GM18870 (cell line): ENCODE results near the gene CRELD1.

Experiments used
- ATAC-seq: cut with Tn5 transposase; IDR thresholded peaks from one replicate; pipeline ENCODE4 v1.9.1; 2021; ENCODE audit warnings: moderate library complexity; ENCODE audit not compliant: unreplicated experiment

The CRELD1 gene

DNA sequence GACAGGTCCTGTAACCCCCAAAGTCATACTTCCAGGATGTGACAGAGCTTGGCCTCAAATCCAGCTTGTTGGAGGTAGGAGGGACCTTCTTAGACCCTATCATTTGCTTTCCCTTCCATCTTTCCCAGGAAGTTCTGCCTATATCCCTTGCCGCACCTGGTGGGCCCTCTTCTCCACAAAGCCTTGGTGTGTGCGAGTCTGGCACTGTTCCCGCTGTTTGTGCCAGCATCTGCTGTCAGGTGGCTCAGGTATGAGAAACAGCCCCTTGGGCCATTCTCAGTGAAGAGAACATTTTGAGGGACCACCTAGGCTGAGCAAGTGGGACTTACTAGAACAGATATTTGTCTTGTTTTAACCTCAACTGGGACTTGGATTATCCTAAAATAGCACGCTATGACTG, 29.7 kb upstream of the CRELD1 start:
- no peak for ATAC-seq

DNA sequence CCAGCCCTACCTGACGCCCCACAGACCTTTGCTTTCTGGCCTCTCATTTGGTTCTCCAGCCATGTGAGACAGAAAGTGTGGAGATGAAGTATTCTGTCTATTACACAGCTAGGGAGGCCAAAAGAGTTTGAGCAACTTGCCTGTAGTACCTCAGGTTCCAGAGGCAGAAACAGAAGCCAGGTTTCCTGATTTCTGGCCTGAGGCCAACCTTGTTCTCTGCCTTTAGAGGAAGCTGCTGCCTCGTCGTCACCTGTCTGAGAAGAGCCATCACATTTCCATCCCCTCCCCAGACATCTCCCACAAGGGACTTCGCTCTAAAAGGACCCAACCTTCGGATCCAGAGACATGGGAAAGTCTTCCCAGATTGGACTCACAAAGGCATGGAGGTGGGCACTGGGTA, 27.2 kb upstream of the CRELD1 start:
- ATAC-seq = no peak

DNA sequence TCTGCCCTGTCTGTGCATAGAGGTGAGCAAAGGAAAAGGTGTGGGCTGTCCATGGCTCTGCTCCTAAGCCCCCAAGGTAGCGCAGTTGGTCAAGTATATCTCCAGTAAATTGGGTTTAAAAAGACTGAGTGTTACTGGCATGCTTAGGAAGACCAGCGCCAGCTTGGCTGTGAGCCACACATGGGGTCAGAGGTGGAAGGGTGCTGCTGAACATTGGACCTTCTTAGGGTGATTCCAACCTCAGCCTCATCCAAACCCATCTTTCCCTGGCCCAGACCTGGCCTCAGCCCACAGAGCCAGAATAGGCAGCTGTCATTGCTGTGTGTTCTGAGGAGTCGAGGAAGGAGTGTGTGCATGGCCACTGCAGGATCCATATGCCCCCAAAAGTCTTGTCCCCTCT, 25.3 kb upstream of the CRELD1 start:
- no peak for ATAC-seq

DNA sequence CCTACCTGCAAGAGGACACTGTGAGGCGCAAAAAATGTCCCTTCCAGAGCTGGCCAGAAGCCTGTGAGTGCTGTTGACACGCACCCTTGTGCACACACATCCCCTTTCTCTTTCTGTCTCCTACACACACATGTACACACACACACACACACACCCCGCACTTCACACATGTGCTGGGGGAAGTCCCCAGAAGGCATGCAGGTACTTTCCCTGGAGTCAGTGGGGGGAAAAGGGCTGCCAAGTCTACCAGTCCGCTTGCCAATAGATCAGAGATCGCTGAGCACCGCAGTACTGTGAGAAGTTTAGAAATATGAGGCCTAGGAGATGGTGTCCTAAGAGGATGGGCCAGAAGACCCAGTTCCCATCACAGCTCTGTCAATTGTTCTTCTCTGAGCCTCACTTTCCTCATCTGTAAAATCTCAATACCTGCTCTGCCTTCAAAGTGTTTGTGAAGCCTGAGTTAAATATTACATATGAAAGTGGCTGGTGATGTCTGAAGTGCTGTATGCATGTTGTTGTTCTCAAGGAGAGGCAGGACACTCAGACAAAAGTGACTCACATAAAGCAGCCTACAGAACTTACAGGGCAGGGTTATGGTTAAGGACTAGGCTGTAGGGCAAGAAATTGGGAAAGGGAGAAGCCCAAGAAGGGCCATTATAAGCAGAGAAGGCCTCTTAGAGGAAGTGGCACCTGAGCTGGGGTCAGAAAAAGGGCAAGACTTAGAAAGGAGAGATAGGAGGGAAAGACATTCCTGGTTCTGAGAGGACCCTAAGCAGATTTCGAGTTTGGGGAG, 24.2 kb upstream of the CRELD1 start:
- no peak for ATAC-seq

DNA sequence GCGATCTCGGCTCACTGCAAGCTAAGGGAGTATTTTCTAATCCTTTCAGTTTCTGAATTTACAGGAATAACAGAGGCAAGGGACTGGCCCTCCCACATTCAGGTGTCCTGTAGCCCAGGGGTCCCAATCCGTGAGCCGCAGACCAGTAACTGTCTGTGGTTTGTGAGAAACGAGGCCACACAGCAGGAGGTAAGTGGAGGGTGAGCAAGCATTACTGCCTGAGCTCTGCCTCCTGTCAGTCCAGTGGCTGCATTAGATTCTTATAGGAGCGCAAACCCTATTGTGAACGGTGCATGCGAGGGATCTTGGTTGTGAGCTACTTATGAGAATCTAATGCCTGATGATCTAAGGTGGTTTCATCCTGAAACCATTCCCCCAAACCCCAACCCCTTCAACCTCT, 21.8 kb upstream of the CRELD1 start:
- no peak for ATAC-seq

DNA sequence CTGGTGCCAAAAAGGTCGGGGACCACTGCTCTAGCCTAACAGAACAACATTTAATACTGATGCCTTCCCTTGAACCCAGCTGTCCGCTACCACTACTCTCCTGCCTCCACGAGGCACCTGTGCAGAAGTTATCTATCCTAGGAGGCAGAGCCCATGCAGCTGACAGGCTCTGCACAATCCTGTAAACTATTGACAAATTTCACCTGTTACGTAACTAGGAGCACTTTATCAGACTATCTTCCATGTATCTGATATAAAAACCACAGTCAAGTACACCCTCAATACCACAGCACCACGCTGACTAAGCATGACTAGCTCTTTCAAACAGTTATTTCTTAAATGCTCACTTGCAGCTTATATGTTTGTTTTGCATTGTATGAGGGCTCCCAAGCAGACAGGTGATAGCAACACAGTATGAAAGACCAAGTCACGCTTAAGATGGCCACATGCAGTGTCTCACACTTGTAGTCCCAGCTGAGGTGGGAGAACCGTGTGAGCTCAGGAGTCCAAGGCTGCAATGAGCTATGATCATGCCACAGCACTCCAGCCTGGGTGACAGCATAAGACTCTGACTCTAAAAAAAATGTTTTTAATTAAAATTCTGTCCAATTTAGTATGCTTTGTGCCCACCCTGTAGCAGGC, 21.2 kb upstream of the CRELD1 start:
- no peak for ATAC-seq

- ATAC-seq = no peak
These were observed 20.0 kb upstream of the CRELD1 start for GRCh38 chr3:9913601-9914000.

DNA sequence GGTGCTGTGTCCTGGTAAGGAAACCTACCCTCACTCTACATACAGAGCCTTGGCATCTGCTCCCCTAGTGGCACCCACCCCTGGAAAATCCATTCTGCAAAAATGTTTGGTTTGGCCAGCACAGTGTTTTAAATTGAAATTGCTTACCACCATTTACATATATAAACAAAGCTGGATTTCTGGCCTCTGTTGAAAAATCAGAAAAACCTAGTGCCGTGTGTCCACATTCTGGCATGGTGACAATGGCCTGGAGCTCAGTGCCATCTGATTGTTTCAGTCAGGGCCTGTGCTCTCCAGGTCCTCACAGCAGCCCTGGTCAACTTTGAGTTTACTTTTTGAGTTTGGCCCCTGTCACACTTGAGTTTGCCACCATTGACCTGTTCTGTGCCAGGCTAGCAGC, 19.6 kb upstream of the CRELD1 start:
- no peak for ATAC-seq

DNA sequence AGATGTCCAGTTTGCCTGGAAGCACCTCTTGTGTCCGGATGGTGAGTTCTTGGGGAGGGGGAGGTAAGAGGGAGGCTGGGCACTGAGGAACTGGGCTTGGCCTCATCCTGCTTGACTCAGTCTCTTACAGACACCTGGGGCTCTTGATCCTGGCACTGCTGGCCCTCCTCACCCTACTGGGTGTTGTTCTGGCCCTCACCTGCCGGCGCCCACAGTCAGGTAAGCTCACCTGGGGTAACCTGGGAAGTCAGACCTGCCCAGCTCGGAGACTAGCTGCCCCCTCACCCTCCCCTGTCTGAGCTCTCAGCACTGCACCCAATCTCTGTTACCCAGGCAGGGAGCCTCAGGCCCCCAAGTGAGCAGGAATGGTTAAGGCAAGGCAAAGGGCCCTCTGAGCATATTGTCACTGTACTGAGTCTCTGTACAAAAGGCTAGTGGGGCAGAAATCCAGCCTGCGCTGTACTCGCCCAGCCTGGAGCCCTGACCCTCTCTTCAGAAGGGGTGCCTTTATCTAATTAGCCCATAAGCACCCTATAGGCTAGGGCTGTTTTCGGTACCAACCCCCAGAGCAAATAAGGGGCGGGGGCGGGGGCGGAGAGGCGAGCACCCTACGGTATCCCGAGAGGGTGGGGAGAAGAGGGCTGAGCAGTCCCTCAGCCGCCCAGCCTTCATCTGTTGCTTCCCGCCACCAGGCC, 18.9 kb upstream of the CRELD1 start:
- ATAC-seq = no peak

DNA sequence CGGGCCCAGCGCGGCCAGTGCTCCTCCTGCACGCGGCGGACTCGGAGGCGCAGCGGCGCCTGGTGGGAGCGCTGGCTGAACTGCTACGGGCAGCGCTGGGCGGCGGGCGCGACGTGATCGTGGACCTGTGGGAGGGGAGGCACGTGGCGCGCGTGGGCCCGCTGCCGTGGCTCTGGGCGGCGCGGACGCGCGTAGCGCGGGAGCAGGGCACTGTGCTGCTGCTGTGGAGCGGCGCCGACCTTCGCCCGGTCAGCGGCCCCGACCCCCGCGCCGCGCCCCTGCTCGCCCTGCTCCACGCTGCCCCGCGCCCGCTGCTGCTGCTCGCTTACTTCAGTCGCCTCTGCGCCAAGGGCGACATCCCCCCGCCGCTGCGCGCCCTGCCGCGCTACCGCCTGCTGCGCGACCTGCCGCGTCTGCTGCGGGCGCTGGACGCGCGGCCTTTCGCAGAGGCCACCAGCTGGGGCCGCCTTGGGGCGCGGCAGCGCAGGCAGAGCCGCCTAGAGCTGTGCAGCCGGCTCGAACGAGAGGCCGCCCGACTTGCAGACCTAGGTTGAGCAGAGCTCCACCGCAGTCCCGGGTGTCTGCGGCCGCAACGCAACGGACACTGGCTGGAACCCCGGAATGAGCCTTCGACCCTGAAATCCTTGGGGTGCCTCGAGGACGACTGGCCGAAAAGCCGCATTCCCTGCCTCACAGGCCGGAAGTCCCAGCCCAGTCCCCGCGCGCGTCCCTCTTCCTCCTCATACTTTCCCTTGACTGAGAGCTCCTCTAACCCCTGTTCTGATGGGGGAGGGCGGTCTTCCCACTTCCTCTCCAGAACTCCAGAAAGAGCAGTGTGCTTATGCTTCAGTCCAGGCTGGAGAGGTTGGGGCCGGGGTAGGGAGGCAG, 18.1 kb upstream of the CRELD1 start:
- ATAC-seq = no peak

GRCh38 chr3:9916346-9916733, 17.3 kb upstream of the CRELD1 start:
- ATAC-seq = no peak

- no peak for ATAC-seq
These were observed 16.6 kb upstream of the CRELD1 start, which contains the start of gene IL17RC for GRCh38 chr3:9916734-9917680. Gene IL17RC (plus strand): TSS chr3:9917098. CDS start chr3:9917316, 218 bp downstream.

DNA sequence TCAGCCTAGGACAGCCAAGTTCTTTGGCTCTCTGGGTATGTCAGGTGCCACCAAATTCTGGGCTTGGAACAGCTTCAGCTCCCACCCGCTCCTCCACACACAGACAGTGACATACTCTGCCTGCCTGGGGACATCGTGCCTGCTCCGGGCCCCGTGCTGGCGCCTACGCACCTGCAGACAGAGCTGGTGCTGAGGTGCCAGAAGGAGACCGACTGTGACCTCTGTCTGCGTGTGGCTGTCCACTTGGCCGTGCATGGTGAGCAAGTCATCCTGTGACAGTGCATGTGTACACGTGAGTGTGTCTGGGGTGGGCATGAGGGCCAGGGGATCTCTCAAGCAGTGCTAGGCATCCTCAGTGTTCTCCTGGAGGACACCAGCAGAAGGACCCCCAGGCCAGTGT, 15.8 kb upstream of the CRELD1 start:
- ATAC-seq = no peak

- ATAC-seq = no peak
These were observed 15.2 kb upstream of the CRELD1 start for GRCh38 chr3:9918261-9919038.

DNA sequence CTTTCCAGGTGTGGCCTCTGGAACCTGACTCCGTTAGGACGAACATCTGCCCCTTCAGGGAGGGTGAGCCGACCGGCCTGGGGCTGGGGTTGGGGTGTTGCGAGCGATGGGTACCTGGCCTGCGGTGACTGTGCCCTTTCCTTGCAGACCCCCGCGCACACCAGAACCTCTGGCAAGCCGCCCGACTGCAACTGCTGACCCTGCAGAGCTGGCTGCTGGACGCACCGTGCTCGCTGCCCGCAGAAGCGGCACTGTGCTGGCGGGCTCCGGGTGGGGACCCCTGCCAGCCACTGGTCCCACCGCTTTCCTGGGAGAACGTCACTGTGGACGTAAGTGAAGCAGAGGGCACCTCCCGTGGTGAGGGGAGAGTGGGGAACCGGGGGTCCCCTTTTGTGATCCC, 5.5 kb upstream of the CRELD1 start:
- ATAC-seq = no peak

DNA sequence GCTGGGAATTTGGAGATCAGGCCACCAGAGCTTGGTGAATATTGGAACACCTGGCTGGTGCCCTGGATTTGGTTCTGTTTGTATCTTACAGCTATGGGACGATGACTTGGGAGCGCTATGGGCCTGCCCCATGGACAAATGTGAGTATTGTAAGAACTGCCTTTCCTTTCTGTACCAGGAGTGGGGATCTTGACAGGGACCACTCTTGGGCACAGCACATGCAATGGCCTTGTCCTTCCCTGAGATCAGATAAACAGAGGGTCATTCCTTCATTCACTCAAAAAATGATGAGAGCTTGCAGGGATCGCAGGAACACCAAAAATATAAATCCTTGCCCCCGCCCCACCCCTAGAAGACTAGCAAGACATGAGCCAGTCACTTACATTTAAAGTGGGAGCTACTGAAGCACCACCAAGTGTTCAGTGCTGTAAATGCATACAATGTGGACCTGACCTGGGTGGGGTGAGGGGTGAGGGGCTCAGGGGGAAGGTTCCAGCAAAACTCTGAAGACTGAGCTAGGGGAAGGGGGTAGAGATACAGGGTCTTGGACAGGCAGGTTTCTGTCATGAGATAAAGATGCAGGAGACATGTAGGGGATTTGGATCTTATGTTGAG, 2.7 kb upstream of the CRELD1 start:
- ATAC-seq = no peak

DNA sequence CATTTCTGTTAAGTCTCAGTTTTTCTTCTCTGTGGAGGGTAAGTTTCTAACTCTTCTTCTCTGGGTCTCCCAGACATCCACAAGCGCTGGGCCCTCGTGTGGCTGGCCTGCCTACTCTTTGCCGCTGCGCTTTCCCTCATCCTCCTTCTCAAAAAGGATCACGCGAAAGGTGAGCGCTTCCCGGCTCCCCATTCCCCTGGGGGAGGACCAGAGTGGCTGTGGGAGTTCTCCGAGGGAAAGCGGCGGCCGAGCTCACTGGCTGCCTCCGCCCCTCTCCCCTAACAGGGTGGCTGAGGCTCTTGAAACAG, 1.1 kb upstream of the CRELD1 start:
- no peak for ATAC-seq

GRCh38 chr3:9932843-9933560, 632 bp upstream of the CRELD1 start:
- ATAC-seq = peak; percentile 43
